ENCODE data around the gene MRPL28. TPM values are rescaled to one million over a fixed set of nuclear protein-coding genes. Genes with fewer than 3 reads are reported as not detected.
"Not testable (repeated sequence)": the region's sequence is repeated elsewhere in the genome, so short reads cannot be mapped to it uniquely, and the experiment has no call there.

MRPL28 gene
- total RNA-seq (59.1 TPM), polyA plus RNA-seq (ENCODE audit: insufficient read depth, low read depth, low replicate concordance) (201 TPM)
- long read RNA-seq, donor 1, transcript MRPL28-201 (6 exons, 1,098 nt), result major isoform, 15 of 33 reads
- long read RNA-seq, donor 1, partial matches to known transcripts, result 15 of 33 reads
- long read RNA-seq, donor 1, other reads (novel, unspliced or antisense), result 0 of 33 reads
- long read RNA-seq, donor 2, transcript MRPL28-201 (6 exons, 1,098 nt), result major isoform, 31 of 59 reads
- long read RNA-seq, donor 2, partial matches to known transcripts, result 19 of 59 reads
- long read RNA-seq, donor 2, other reads (novel, unspliced or antisense), result 5 of 59 reads
- long read RNA-seq, donor 3, transcript MRPL28-201 (6 exons, 1,098 nt), result major isoform, 20 of 33 reads
- long read RNA-seq, donor 3, partial matches to known transcripts, result 12 of 33 reads
- long read RNA-seq, donor 3, other reads (novel, unspliced or antisense), result 0 of 33 reads
- long read RNA-seq, donor 4, transcript MRPL28-201 (6 exons, 1,098 nt), result major isoform, 12 of 27 reads
- long read RNA-seq, donor 4, partial matches to known transcripts, result 15 of 27 reads
- long read RNA-seq, donor 4, other reads (novel, unspliced or antisense), result 0 of 27 reads
- long read RNA-seq, donor 5, result 0 reads
- long read RNA-seq, donor 6, transcript MRPL28-201 (6 exons, 1,098 nt), result major isoform, 19 of 38 reads
- long read RNA-seq, donor 6, partial matches to known transcripts, result 17 of 38 reads
- long read RNA-seq, donor 6, other reads (novel, unspliced or antisense), result 0 of 38 reads
- long read RNA-seq, donor 7, transcript MRPL28-201 (6 exons, 1,098 nt), result major isoform, 11 of 51 reads
- long read RNA-seq, donor 7, partial matches to known transcripts, result 19 of 51 reads
- long read RNA-seq, donor 7, other reads (novel, unspliced or antisense), result 15 of 51 reads
- long read RNA-seq, donor 8, transcript MRPL28-201 (6 exons, 1,098 nt), result major isoform, 17 of 33 reads
- long read RNA-seq, donor 8, partial matches to known transcripts, result 13 of 33 reads
- long read RNA-seq, donor 8, other reads (novel, unspliced or antisense), result 0 of 33 reads
- long read RNA-seq, donor 9, transcript MRPL28-201 (6 exons, 1,098 nt), result major isoform, 5 of 15 reads
- long read RNA-seq, donor 9, partial matches to known transcripts, result 9 of 15 reads
- long read RNA-seq, donor 9, other reads (novel, unspliced or antisense), result 0 of 15 reads
- long read RNA-seq, donor 10, transcript MRPL28-201 (6 exons, 1,098 nt), result major isoform, 17 of 31 reads
- long read RNA-seq, donor 10, partial matches to known transcripts, result 6 of 31 reads
- long read RNA-seq, donor 10, other reads (novel, unspliced or antisense), result 7 of 31 reads

- DNase-seq, result peak; percentile 96 to 97 (median 97)
- peak within 1 kb of the TSS in 2 of 3 donors; percentile 34 to 43 for H3K9ac ChIP-seq (ENCODE audit: low read length in 3 of 3)
- H3K36me3 ChIP-seq (ENCODE audit: control insufficient read depth in 2 of 3, insufficient read depth in 3 of 3, low read length in 3 of 3), result peaks cover 0 to 18% (median 0%) of the 10 kb centered on the region in 3 donors
- no peak within 1 kb of the TSS for H3K27ac ChIP-seq (ENCODE audit: low read depth in 2 of 2, low read length in 2 of 2)
- FAIRE-seq, result peak; percentile 95
- peak within 1 kb of the TSS in 2 of 3 donors; percentile 24 to 56 for H3K4me3 ChIP-seq (ENCODE audit: low read length in 3 of 3)
- TF ChIP-seq, protein P1, sequence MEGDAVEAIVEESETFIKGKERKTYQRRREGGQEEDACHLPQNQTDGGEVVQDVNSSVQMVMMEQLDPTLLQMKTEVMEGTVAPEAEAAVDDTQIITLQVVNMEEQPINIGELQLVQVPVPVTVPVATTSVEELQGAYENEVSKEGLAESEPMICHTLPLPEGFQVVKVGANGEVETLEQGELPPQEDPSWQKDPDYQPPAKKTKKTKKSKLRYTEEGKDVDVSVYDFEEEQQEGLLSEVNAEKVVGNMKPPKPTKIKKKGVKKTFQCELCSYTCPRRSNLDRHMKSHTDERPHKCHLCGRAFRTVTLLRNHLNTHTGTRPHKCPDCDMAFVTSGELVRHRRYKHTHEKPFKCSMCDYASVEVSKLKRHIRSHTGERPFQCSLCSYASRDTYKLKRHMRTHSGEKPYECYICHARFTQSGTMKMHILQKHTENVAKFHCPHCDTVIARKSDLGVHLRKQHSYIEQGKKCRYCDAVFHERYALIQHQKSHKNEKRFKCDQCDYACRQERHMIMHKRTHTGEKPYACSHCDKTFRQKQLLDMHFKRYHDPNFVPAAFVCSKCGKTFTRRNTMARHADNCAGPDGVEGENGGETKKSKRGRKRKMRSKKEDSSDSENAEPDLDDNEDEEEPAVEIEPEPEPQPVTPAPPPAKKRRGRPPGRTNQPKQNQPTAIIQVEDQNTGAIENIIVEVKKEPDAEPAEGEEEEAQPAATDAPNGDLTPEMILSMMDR (IDR thresholded peaks at IDR 0.05; ENCODE audit: borderline replicate concordance, extremely low read depth, insufficient read depth), result no peak
- intact Hi-C loops (cut with DNase I), result no loop called here
- H3K9me3 ChIP-seq (ENCODE audit: control insufficient read depth in 2 of 3, insufficient read depth in 1 of 3, low read length in 3 of 3), result no peaks in the 10 kb centered on the region
- no peaks in the 10 kb centered on the region for H3K27me3 ChIP-seq (ENCODE audit: control insufficient read depth, insufficient read depth, low read length)
- peaks cover 0 to 9% (median 0%) of the 10 kb centered on the region in 3 donors for H3K4me1 ChIP-seq (ENCODE audit: control insufficient read depth in 2 of 3, insufficient read depth in 2 of 3, low read depth in 1 of 3, low read length in 3 of 3)
These were observed at the start of gene MRPL28 for GRCh38 chr16:370443-370842. Gene MRPL28 (minus strand): TSS chr16:370538. CDS start chr16:370218, 320 bp downstream.

GRCh38 chr16:415170-415498 lies 44.8 kb upstream of the MRPL28 start:
- H3K9ac ChIP-seq (ENCODE audit: low read length in 3 of 3); intact Hi-C loops (cut with DNase I): not testable (repeated sequence)

DNA sequence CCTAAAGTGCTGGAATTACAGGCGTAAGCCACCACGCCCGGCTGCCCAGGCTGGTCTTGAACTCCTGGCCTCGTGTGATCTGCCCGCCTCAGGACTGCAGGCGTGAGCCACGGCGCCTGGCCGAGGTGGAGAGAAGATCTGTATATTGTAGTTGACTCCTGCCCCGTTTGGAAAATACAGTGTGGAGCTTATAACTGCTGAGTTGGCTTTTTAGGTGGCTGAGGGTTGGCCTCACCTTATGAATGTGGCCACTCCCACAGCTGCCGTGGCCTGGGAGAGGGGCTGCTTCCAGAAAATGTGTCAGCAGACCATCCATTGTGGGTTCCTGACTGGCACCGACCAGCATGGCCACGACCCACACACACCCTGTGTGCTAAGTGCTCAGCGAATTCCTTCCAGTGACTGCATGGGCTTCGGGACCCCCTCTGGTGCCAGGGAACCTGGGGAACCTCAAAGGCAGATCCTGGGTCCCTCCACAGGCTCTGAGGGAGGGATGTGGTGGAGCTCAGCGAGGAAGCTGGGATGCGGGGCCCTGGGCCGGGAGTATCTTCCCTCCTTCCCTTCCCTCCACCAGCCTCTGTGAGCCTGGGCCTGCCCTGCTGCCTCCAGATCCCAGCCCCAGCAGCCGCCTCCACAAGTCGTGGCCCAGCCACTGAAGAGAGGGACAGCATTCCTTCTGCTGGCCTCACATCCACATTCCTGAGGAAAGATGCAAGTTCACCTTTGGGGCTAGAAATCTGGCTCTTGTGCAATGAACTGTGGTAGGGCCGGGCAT lies 44.2 kb upstream of the MRPL28 start:
- intact Hi-C loops (cut with DNase I), result no loop called here
- Histone ChIP-seq H3K27ac (ENCODE audit: low read depth in 2 of 2, low read length in 2 of 2) (no peak overlapping the region), H3K36me3 (ENCODE audit: control insufficient read depth in 2 of 3, insufficient read depth in 3 of 3, low read length in 3 of 3) (peaks cover 0 to 3% (median 0%) of the 10 kb centered on the region in 3 donors), H3K9ac (ENCODE audit: low read length in 3 of 3) (no peak overlapping the region), H3K4me1 (ENCODE audit: control insufficient read depth in 2 of 3, insufficient read depth in 2 of 3, low read depth in 1 of 3, low read length in 3 of 3) (no peaks in the 10 kb centered on the region), H3K4me3 (ENCODE audit: low read length in 3 of 3) (no peak overlapping the region), H3K9me3 (ENCODE audit: control insufficient read depth in 2 of 3, insufficient read depth in 1 of 3, low read length in 3 of 3) (no peaks in the 10 kb centered on the region), H3K27me3 (ENCODE audit: control insufficient read depth, insufficient read depth, low read length) (no peaks in the 10 kb centered on the region)
- DNase-seq (no peak), FAIRE-seq (no peak)
- TF ChIP-seq, protein P1 (IDR thresholded peaks at IDR 0.05; ENCODE audit: borderline replicate concordance, extremely low read depth, insufficient read depth), result no peak

More at GRCh38 chr16:415170-415498, 44.8 kb upstream of the MRPL28 start:
- not testable (repeated sequence) for H3K4me3 ChIP-seq (ENCODE audit: low read length in 3 of 3); H3K27me3 ChIP-seq (ENCODE audit: control insufficient read depth, insufficient read depth, low read length); H3K4me1 ChIP-seq (ENCODE audit: control insufficient read depth in 2 of 3, insufficient read depth in 2 of 3, low read depth in 1 of 3, low read length in 3 of 3); H3K9me3 ChIP-seq (ENCODE audit: control insufficient read depth in 2 of 3, insufficient read depth in 1 of 3, low read length in 3 of 3); H3K36me3 ChIP-seq (ENCODE audit: control insufficient read depth in 2 of 3, insufficient read depth in 3 of 3, low read length in 3 of 3); H3K27ac ChIP-seq (ENCODE audit: low read depth in 2 of 2, low read length in 2 of 2); FAIRE-seq; DNase-seq
